GM12878 (cell line): ENCODE measurements around the gene MOXD1.

Experiments
- BRCA1 ChIP-seq: IDR thresholded peaks from 2 replicates; pipeline ENCODE4 v1.6.1; 2011; ENCODE audit warnings: low read depth, low read length, improper control_type of control experiment
- CEBPB ChIP-seq, 2 experiments: fragments of 150-350 bp in 1 of 2; IDR thresholded peaks; 2 replicates each; pipeline ENCODE4 v1.6.1; 2012 to 2014; ENCODE audit warnings: low read depth in 2 of 2, low read length in 2 of 2, borderline replicate concordance in 1 of 2, inconsistent platforms in 1 of 2
- CHD1 ChIP-seq: IDR thresholded peaks from 2 replicates; pipeline ENCODE4 v1.6.1; 2012; ENCODE audit warnings: low read depth, low read length, improper control_type of control experiment
- EP300 ChIP-seq, 2 experiments: fragments of 150-350 bp in 1 of 2; IDR thresholded peaks; 2 replicates each; pipeline ENCODE4 v1.6.1; 2011 to 2012; ENCODE audit warnings: low read depth in 2 of 2, low read length in 2 of 2, borderline replicate concordance in 1 of 2, improper control_type of control experiment in 1 of 2, inconsistent platforms in 1 of 2; ENCODE audit not compliant: control insufficient read depth in 1 of 2
- MXI1 ChIP-seq: fragments of 150-350 bp; IDR thresholded peaks from 2 replicates; pipeline ENCODE4 v1.6.1; 2011; ENCODE audit warnings: low read depth, mild to moderate bottlenecking, inconsistent platforms, low read length, improper control_type of control experiment
- POLR2A ChIP-seq: IDR thresholded peaks from 2 replicates; pipeline ENCODE4 v1.6.1; 2011; ENCODE audit warnings: low read depth, mild to moderate bottlenecking, low read length
- RB1 ChIP-seq: fragments of 450-650 bp; formaldehyde crosslinking; IDR thresholded peaks from 2 replicates; pipeline ENCODE4 v1.6.1; 2017; ENCODE audit warnings: mild to moderate bottlenecking, borderline replicate concordance
- RFX5 ChIP-seq: IDR thresholded peaks from 2 replicates; pipeline ENCODE4 v1.6.1; 2011; ENCODE audit warnings: low read depth, low read length, improper control_type of control experiment
- TAF1 ChIP-seq: IDR thresholded peaks from 2 replicates; pipeline ENCODE4 v1.6.1; 2011; ENCODE audit warnings: mild to moderate bottlenecking, low read depth, low read length, borderline replicate concordance
- TF ChIP-seq, protein P1 (sequence below), 3 experiments: IDR thresholded peaks in 2 of 3; conservative IDR thresholded peaks in 1 of 3; 2 replicates each; pipeline ENCODE4 v1.5.1; 2011; ENCODE audit warnings: low read depth in 3 of 3, low read length in 3 of 3, mild to moderate bottlenecking in 3 of 3, control low read depth in 2 of 3, moderate library complexity in 2 of 3, inconsistent platforms in 1 of 3, mixed read lengths in 1 of 3; ENCODE audit not compliant: control insufficient read depth in 2 of 3, insufficient read depth in 1 of 3; ENCODE audit errors: extremely low read depth in 1 of 3
- TF ChIP-seq, protein P2 (sequence below): IDR thresholded peaks from 2 replicates; pipeline ENCODE4 v1.6.1; 2012; ENCODE audit warnings: mild to moderate bottlenecking, low read depth, low read length

- TF ChIP-seq, protein P1, sequence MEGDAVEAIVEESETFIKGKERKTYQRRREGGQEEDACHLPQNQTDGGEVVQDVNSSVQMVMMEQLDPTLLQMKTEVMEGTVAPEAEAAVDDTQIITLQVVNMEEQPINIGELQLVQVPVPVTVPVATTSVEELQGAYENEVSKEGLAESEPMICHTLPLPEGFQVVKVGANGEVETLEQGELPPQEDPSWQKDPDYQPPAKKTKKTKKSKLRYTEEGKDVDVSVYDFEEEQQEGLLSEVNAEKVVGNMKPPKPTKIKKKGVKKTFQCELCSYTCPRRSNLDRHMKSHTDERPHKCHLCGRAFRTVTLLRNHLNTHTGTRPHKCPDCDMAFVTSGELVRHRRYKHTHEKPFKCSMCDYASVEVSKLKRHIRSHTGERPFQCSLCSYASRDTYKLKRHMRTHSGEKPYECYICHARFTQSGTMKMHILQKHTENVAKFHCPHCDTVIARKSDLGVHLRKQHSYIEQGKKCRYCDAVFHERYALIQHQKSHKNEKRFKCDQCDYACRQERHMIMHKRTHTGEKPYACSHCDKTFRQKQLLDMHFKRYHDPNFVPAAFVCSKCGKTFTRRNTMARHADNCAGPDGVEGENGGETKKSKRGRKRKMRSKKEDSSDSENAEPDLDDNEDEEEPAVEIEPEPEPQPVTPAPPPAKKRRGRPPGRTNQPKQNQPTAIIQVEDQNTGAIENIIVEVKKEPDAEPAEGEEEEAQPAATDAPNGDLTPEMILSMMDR (IDR thresholded peaks at IDR 0.05 in 2 of 3, conservative IDR thresholded peaks at IDR 0.05 in 1 of 3; ENCODE audit: control insufficient read depth in 2 of 3, extremely low read depth in 1 of 3, insufficient read depth in 1 of 3, low read depth in 3 of 3, low read length in 3 of 3), result no peak
- TF ChIP-seq EP300 (IDR thresholded peaks at IDR 0.05; ENCODE audit: borderline replicate concordance in 1 of 2, control insufficient read depth in 1 of 2, low read depth in 2 of 2, low read length in 2 of 2) (no peak), CEBPB (IDR thresholded peaks at IDR 0.05; ENCODE audit: borderline replicate concordance in 1 of 2, low read depth in 2 of 2, low read length in 2 of 2) (no peak), RFX5 (no peak), CHD1 (no peak), TAF1 (no peak), MXI1 (no peak), POLR2A (no peak), BRCA1 (no peak), RB1 (no peak)
- TF ChIP-seq, protein P2, sequence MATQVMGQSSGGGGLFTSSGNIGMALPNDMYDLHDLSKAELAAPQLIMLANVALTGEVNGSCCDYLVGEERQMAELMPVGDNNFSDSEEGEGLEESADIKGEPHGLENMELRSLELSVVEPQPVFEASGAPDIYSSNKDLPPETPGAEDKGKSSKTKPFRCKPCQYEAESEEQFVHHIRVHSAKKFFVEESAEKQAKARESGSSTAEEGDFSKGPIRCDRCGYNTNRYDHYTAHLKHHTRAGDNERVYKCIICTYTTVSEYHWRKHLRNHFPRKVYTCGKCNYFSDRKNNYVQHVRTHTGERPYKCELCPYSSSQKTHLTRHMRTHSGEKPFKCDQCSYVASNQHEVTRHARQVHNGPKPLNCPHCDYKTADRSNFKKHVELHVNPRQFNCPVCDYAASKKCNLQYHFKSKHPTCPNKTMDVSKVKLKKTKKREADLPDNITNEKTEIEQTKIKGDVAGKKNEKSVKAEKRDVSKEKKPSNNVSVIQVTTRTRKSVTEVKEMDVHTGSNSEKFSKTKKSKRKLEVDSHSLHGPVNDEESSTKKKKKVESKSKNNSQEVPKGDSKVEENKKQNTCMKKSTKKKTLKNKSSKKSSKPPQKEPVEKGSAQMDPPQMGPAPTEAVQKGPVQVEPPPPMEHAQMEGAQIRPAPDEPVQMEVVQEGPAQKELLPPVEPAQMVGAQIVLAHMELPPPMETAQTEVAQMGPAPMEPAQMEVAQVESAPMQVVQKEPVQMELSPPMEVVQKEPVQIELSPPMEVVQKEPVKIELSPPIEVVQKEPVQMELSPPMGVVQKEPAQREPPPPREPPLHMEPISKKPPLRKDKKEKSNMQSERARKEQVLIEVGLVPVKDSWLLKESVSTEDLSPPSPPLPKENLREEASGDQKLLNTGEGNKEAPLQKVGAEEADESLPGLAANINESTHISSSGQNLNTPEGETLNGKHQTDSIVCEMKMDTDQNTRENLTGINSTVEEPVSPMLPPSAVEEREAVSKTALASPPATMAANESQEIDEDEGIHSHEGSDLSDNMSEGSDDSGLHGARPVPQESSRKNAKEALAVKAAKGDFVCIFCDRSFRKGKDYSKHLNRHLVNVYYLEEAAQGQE, result no peak
These were observed 32.3 kb downstream of the MOXD1 start for GRCh38 chr6:132368916-132369481.
